Activated CD4-positive, alpha-beta T cell treated with anti-CD3 and anti-CD28 coated beads, Interleukin-2, amount 50 U/mL, for 16 hours (primary cell): ENCODE measurements around the gene PPEF1.

Source experiments
- DNase-seq: peaks from one replicate; pipeline ENCODE4 v3.0.0-alpha.2; 2020

Gene PPEF1, protein sequence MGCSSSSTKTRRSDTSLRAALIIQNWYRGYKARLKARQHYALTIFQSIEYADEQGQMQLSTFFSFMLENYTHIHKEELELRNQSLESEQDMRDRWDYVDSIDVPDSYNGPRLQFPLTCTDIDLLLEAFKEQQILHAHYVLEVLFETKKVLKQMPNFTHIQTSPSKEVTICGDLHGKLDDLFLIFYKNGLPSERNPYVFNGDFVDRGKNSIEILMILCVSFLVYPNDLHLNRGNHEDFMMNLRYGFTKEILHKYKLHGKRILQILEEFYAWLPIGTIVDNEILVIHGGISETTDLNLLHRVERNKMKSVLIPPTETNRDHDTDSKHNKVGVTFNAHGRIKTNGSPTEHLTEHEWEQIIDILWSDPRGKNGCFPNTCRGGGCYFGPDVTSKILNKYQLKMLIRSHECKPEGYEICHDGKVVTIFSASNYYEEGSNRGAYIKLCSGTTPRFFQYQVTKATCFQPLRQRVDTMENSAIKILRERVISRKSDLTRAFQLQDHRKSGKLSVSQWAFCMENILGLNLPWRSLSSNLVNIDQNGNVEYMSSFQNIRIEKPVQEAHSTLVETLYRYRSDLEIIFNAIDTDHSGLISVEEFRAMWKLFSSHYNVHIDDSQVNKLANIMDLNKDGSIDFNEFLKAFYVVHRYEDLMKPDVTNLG

DNA sequence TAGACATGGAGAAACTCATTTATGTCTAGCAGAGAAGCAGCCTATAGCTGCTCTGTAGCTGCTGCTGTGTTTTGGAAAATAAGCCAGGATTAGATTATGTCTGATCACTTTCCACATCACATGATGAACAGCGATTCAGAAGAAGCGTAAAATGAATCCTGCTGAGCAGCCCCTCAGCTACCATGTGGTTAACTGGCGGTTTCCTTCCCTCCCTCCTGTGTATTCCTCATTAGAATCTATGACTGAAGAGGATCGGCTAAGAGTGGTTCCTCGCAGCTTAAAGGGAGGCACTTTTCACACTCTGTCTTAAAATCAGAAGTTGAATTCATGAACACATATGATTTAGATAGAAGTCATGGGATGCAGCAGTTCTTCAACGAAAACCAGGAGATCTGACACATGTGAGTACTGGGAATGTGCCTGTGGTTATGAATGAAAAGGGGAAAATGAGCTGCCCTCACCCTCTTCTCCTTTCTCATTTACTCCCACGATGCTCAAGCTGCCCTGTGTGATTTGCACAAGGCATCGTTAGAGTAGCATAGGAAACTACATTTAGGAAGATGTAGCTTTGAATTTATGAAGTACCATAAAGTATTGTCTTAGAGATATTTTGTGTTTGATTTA lies at the start of gene PPEF1:
PPEF1 (plus strand) TSS at position 220 of the 624 bp plus-strand sequence; CDS start at position 356, 136 bp downstream.
- no peak for DNase-seq

DNA sequence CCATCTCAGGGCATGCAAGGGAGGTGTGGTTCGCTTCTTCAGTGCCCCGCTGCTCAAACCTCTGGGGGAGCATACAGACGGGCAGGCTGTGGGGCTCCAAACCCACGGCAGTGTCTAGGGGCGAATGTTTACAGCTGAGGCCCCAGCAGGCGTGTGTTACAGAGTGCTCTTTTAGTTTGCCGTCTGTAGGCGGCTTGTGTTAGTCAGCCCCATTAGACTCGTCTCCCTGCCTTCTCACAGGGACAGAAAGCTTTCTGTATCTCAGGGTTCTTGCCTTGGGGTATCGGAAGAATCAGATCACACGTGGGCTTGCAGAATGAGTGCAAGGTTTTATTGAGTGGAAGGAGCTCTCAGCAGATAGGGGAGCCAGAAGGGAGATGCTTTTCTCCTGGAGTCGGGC lies 46.2 kb upstream of the PPEF1 start:
- no peak for DNase-seq

DNA sequence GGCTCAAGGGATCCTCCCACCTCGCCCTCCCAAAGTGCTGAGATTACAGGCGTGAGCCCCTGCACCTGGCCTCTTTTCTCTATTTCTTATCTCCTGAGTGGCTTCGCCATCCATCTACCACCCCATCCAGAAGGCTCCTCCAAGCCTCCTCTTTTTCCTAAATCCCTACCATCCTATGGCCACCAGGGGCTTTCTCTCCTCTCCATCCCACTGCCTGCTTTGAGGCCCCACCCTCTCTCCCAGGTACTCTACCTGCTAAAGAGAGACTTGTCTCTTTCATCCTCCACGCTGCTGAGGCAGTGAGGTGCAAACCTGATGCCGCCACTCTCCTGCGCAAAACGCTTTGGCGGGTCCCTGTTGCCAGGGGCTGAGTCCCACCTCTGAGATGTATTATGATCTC lies 42.5 kb upstream of the PPEF1 start:
- no peak for DNase-seq

DNA sequence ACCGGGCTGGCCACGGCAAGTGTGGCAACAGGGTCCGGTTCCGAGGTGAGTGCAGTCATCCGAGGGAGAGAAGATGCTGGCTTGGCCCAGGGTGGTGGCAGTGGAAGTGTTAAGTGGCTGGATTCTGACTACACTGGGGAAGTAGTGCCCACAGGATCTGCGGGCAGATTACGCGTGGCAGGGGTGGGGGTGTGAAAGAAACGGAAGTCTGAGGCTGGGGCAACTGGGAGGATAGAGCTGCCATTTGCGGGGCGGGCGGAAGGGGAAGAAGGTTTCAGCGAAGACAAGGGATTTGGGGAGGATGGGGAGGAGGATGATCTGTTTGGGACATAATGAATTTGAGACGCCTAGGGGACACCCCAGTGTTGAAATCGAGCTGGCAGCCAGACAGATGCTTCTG lies 40.8 kb upstream of the PPEF1 start:
- no peak for DNase-seq

DNA sequence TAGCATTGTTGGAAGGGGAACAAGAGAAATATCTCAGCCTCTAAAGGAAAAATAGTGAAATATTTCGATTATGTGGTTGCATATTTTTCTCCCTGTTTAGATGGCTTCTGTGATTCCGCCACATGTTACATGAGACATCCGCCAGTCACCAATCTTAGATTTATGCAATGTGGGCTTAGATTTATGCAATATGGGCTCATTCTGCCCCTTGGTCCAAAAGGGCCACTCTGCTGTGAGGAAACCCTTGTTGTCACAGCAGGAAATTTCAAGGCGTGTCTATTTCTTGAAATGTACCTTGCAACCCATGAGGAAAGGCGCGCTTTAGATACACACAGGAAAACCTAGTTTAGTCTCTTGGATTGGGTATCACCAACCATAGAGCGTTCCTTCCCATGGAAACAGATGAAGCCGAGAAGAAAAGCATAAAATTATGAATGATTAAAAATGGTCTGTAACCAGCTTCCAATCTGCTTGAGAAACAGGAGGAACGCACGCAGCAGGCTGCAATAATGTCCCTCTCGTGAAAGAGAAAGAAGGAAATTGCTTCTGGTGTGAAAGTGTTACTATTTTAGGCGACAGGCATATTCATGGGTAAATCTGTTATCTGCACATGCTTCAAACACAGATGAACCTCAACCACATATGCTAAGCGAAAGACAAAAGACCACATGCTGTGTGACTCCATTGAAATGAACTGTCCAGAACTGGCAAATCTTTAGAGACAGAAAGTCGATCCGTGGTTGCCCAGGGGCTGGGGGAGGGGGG lies 39.2 kb upstream of the PPEF1 start:
- DNase-seq: no peak

DNA sequence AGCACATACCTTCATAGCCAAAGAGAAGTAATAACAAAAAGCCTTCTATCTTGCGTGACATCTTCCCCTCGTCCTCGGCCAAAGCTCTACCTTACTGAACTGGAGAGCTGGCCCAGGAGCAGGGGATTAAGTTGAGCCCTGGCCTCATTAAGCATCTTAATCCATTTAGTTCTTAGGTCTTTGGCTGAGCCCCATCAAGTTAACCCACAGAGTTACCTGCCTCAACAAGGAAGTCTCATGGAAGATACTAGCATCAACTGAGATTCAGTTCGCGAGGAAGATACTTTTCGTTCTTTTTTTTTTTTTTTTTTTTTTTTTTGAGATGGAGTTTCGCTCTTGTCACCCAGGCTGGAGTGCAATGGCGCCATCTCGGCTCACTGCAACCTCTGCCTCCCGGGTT lies 35.4 kb upstream of the PPEF1 start, which contains the start of gene RS1:
RS1 (minus strand) TSS at position 101 of the 400 bp plus-strand sequence; CDS start at position 61, 40 bp downstream.
- no peak for DNase-seq

DNA sequence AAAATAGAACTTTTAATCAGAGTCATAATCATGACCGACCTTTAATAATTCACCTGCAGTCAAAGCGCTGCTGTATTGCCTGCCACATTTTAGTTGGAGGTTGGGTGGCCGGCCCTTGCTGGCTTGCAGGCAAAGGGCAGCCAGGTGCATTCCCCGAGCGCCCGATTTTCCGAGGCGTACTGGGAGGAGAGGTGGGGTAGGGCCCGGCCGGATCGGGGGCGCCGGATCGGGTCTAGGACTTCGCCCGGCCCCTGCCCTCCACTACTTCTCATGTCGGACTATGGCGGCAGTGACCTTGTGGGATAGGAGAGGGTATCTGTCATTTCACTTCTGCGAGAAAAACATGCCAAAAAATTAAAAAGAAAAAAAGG lies 33.0 kb upstream of the PPEF1 start:
- peak; percentile 4 for DNase-seq

DNA sequence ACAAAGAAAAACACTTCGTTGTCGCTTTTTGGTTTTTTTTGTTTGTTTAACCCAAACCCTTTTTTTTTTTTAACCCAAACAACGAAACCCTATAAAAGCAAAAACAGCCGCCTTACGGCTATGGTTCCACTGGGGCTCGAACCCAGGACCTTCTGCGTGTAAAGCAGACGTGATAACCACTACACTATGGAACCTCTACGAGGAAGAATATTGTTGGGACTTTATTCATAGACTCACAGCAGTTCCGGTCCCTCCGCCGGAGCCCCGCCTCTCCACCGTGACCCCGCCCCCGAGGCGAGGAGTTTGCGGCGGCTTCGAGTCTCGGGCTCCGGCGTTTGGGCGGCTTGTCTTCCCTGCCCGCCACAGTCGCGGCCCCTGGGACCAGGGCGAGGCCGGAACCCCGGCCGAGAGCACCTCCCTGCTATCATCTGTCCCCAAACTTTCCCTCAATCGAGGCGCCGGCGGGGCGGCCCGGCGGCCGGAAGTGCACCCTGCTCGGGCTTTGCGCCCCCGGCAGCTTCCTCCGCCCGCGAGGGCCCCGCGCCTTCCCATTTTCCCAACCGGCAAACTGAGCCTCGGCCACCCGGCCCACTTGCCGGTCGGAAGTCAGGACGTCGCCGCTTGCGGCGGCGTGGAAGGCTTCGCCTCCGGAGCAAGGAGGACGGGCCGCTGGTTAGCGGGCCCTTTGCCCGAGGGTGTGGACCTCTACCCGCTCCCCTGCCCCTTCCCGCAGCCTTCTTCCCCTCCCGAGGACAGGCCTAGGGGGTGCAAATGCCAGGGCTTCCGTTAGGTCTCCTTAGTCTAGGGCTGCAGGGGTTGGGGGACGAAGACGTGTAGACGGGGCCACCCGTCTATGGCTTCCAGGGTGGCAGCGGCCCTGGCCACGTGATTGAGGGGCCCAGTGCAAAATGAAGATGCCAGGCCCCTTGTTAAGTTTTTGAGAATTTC lies 32.4 kb upstream of the PPEF1 start:
- peak; percentile 81 for DNase-seq

DNA sequence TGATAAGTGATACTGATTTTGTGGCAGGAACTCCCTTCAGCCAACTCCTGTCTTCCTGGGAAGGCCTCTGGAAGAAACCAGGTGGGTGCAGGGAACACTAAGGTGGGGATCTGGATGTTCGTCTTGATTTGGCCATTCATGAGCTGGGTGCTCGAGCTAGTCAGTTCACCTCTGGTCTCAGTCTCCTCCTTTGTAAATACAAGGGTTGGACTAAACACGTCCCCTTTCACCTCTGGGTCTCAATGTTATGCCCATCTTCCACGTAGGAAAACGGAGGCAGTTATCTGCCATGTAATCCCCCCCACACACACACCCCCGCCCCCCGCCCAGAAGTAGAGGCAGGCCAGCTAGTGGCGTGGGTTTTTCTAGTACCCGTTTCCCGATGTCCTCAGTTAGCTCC lies 31.4 kb upstream of the PPEF1 start:
- DNase-seq: no peak

DNA sequence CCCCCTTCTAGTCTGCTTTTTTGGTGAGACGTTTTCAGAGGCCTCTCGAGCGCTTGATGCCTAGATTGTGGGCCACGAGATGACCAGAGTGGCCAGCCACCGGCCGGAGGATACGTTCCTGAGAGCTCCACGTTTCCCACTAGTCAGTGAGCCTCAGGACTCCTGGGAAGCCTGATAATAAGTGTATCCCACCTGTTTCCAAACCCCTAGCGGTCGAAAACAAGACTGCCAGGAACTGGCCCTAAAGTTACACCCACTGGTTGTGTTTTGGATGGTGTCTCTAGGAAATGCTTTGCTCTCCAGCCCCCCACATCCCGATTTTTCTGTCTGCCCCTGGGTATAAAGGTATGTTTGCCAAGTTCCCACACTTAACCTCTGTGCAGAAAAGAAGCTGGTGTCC lies 31.0 kb upstream of the PPEF1 start:
- no peak for DNase-seq

DNA sequence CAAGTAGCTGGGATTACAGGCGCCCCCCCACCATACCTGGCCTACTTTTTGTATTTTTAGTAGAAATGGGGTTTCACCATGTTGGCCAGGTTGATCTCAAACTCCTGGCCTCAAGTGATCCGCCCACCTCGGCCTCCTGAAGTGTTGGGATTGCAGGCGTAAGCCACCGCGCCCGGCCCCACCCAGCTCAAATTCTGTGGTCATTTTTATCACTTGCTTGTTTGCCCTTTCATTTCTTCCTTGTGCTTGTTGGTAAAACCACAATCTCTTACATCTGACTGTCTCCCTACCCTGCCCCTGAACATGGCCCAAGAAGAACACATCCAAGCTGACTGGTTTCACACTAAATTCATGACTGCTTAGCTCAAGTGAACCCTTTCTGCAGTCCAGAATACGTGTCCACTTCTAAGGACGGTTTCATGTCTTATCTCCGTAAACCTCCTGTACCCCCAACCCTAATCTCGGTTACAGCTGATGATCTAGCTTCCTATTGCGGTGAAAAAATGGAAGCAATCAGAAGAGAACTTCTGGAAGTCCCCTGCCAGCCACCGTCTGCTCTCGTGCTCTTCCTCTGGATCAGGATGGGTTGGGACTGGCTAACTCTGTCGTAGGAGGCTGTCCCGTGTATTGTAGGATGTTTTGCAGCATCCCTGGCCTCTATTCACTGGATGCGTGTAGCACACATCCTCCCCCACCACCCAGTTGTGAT lies 30.1 kb upstream of the PPEF1 start:
- DNase-seq: no peak

DNA sequence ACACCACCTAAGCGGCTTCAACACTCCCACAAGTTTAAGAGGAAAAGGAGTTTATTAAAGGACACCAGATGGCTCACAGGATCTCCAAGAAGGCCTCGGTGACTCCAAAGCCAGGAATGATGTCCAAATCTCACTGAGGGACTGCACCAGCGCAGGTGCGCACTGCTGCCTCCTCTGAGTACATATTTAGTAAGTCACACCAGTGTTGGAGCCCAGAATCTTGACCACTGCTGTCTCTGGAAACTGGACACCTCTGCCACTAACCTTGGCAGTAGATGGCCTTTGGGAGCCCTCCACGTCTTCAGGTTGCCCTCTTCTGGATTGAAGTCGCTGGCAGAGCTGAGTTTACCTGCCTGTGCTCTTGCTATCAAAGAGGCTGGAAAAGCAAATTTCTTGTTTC lies 25.4 kb upstream of the PPEF1 start:
- no peak for DNase-seq

DNA sequence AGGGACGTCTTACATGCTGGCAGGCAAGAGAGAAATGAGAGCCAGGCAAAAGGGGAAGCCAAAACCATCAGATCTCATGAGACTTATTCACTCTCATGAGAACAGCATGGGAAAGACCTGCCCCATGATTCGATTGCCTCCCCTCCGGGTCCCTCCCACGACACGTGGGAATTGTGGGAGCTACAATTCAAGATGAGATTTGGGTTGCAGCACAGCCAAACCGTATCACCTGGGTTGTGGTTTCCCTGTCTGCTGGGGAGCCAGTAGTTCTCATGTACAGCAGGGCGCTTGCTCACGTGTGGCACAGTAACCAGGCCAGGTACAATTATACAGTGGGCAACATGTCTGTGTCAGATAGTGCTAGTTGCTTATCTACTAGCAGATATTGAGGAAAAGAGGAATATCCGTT lies 24.5 kb upstream of the PPEF1 start:
- DNase-seq: no peak

DNA sequence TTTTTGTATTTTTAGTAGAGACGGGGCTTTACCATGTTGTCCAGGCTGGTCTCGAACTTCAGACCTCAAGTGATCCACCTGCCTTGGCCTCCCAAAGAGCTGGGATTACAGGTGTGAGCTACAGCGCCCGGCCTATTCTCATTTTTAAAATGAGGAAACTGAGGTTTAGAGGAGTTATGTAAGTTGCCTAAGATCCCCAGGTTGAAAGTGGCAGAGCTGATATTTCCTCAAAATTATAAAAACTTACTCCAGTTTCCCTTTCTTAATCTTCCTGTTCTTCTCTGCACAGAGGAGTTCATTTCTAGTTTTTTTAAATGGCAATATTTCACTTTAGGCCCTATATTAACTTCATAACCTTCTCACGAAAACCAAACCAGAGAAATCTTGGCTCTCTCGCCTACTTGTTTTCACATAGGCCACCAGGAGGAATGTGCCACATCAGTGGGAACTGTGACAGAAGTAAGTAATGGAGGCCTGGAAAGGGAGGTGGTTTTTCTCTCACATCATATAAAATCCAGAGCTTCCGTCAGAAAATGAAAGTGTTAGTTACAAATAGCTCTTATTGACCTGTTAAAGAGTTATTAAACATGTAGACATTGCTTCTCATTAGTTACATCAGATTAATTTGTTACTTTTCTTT lies 19.5 kb upstream of the PPEF1 start:
- no peak for DNase-seq

DNA sequence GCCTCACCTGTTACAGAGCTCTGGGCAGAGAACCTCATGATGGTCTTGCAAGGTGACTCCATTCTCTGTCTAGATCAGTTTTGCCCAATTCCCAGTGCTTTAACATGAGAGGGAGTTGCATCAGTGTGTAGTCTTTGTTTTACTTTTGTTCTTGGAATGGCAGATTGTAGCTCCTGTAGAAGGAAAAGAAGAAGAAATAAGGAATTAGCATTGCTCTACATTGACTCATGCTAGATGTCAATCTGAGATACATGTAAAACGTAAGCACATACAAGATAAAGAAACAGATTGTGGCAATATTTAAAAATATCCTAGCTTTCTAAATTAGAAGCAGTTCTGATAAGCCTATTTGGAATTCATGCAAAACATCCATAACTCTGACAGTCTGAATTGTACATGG lies 16.0 kb upstream of the PPEF1 start:
- no peak for DNase-seq

DNA sequence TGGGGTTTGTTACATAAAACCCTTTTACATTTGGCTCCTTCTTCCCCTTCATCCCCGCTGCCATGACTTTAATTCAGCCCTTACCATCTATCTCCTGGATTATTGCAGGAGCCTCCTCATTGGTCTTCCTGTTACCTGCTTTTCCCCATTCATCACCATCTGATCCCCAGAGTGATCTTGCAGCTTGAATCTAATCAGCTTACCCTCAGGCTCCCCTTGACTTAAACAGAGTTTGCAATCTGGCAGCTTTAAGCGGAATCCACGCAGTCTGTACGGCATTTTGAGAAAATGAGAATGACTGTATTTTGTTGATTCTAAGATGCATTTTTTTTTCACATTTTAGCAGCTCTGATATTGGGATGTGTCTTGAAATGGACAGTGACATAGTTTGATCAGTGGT lies 14.9 kb upstream of the PPEF1 start:
- no peak for DNase-seq

DNA sequence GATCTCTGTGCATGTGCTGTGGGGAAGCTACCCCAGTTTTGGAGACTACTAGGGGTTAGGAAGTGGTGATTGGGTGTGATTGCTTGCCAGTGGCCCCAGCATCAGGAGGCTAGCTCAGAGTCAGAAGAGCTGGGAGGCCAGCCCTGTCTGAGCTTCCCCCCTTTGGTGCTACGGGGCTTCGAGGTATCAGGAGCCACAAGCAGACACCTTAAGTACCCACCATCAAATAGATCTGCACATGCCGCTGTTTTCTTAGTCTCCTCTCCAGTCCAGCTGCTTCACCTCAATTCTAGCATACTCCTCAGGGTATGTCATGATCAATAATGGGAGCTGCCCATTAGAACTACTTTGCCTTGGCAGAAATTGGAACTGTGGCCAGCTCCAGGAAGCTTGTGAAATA lies 10.8 kb upstream of the PPEF1 start:
- no peak for DNase-seq

DNA sequence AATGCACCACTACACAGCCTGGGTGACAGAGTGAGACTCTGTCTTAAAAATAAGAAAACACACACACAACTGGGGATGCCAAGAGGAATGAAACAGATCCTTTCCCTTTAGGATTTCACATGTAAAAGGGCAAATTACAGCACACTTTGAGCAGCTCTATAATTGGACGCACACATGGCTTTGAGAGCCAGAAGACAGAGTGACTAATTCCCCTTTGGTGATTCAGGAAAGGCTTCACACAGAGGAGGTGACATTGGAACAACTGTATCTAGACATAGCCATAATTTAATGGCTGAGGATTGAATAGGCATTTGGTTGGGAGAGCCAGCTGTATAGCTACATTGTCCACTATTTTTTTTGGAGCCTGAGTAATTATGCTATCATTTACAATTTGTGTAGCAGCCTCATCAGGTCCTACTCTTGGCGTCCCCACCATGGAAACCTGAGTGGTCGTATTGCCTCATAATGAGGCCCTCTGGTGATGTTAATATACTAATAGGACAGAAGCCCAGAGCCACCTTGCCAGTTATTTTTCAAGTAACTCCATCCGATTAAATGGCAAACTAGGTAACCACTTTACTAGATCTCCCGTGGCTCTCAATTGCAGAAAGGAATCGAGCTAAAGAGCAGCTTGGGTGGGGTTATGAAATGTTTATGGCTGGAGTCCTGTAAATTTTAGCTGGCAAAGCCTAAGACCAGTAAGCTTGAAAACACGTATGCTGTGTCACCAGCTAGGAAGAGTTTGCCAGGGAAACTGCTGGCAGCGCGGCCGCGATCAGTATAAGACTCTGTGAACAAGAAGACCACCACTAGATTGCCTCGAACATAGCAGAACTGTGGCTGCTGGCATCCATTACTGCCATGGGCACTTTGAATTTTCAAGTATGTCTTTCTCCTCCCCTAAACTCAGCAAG lies 8.5 kb upstream of the PPEF1 start:
- DNase-seq: no peak

DNA sequence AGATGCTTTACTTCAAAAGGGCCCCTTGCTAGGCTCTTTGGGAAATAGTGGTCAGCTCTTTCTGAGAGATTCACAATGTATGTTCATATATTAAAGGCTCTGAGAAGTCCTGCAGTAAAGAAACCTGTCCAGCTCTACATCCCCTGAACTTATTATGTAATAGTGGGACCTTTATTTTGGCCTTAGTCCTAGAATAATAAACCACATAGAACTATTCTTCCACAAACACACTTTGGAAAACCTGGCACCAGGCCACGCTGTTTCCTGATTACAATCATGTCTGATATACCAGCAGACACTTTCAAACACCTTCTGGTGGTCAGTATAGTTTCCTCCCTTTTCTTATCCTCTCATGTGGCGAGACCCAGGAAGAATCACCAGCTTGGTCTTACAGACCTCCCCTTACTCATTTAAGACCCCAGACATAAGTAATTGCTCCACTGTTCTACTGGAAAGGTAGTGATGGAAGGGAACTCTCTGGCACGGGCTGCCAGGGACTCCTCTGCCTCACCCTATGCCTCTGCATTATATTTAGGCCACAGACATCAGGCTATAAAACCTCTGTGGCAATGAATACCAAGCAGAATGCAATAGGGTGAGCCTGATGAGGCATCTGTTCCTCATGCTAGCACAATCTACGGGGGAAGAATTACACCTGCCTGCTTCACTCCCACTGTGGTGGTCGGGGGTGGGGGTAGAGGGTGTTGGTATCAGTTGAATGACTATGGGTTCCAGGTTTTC lies 5.7 kb upstream of the PPEF1 start:
- no peak for DNase-seq
